NT2/D1 (cell line): ENCODE data around the gene SATB2.

Source experiments
- SUZ12 ChIP-seq: IDR thresholded peaks from 2 replicates; pipeline ENCODE4 v1.6.1; 2011; ENCODE audit not compliant: insufficient read length, insufficient read depth; ENCODE audit errors: extremely low read depth
- YY1 ChIP-seq: IDR thresholded peaks from 2 replicates; pipeline ENCODE4 v1.6.1; 2011; ENCODE audit not compliant: insufficient read length, insufficient read depth
- ZNF274 ChIP-seq: IDR thresholded peaks from 2 replicates; pipeline ENCODE4 v1.6.1; 2011; ENCODE audit warnings: mild to moderate bottlenecking, low read depth, low read length

DNA sequence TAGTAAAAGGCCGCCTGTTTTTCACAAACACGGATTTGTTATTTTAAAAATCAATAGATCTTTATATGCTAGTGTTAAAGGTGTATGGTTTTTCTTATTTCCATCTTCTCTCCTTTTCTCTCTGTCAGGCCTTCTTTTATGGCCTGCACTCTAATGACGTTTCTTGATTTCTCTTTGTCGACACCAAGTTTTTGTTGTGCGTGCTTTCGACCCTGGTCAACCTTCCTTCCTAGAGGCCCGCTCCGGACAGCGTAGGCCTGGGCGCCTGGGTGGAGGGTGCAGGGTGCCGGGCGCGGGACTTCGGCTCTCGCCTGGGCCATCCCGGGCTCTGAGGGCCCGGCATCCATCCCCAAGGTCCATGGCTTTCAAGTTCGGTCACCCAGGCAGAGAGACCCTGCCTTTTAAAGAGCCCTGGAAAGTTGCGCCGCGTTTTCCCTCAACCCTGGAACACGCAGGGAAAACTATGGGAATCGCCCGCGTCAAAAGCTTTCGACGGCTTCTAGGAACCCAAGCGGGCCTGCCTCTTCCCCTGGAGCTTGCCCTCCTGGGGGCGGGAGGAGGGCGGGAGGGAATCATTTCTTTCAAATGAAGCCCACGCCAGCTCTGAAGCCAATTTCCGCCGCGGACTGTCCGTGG, 4.1 kb upstream of the SATB2 start:
- TF ChIP-seq ZNF274 (no peak), SUZ12 (peak; percentile 84), YY1 (no peak)
